Breast epithelium (tissue), 4 donors: ENCODE results near the gene LSG1. TPM values are rescaled to one million over a fixed set of nuclear protein-coding genes. Genes with fewer than 3 reads are reported as not detected.

Experiments used
- DNase-seq, 2 donors: peaks; one replicate each; pipeline ENCODE4 v3.0.0-alpha.2; 2019; ENCODE audit warnings: low spot score in 2 of 2
- H3K27ac ChIP-seq, 2 donors: fragments of 200-600 bp; sonication (generic) in 1 of 2; one replicate each; pipeline ENCODE4 v1.5.1; 2016 to 2019; ENCODE audit warnings: mild to moderate bottlenecking in 1 of 2
- H3K27me3 ChIP-seq, 2 donors: fragments of 200-600 bp; sonication (generic) in 1 of 2; one replicate each; pipeline versions ENCODE4 v1.5.1 to v1.6.0; 2017 to 2019; ENCODE audit warnings: control low read depth in 1 of 2, mild to moderate bottlenecking in 1 of 2
- H3K36me3 ChIP-seq: fragments of 200-600 bp; one replicate; pipeline ENCODE4 v1.5.1; 2019
- H3K4me1 ChIP-seq, 2 donors: fragments of 200-600 bp; sonication (generic); one replicate each; pipeline ENCODE4 v1.5.1; 2016 to 2019; ENCODE audit warnings: control low read depth in 1 of 2
- H3K4me3 ChIP-seq, 3 donors: fragments of 200-600 bp; sonication (generic); 1 replicate in 2 of 3; 2 replicates in 1 of 3; pipeline ENCODE4 v1.5.1; 2016 to 2019; ENCODE audit warnings: mild to moderate bottlenecking in 3 of 3, moderate library complexity in 2 of 3
- H3K9me3 ChIP-seq, 2 donors: fragments of 200-600 bp; sonication (generic) in 1 of 2; one replicate each; pipeline ENCODE4 v1.5.1; 2016 to 2019; ENCODE audit warnings: control low read depth in 1 of 2
- POLR2A ChIP-seq: fragments of 450-650 bp; IDR thresholded peaks from one replicate; pipeline ENCODE4 v1.6.1; 2016; ENCODE audit warnings: antibody characterized with exemption, mild to moderate bottlenecking, moderate library complexity
- POLR2AphosphoS5 ChIP-seq, 3 donors: sonication (generic); formaldehyde crosslinking; IDR thresholded peaks; one replicate each; pipeline ENCODE4 v1.6.1; 2017; ENCODE audit warnings: antibody characterized with exemption in 3 of 3
- intact Hi-C: fragments of 100-400 bp; cut with DNase I; formaldehyde crosslinking; loops from one replicate; pipeline ENCODE4 v1.15.1; 2023; ENCODE audit warnings: low total_unique reads
- total RNA-seq, 3 donors: library from RNA; depleted of rRNA; stranded (reverse); fragments of >200 nt; gene quantifications; one replicate each; pipeline ENCODE4 v1.1.0, GENCODE V29; 2016
- TF ChIP-seq, protein P1 (sequence below), 3 donors: fragments of 450-650 bp; IDR thresholded peaks; one replicate each; pipeline ENCODE4 v1.5.1; 2016 to 2017; ENCODE audit warnings: antibody characterized with exemption in 3 of 3, mild to moderate bottlenecking in 3 of 3, moderate library complexity in 3 of 3

The LSG1 gene
- total RNA-seq, 3 donors from 2014 or later, result 34.9 to 62.3 (median 57.0) TPM

DNA sequence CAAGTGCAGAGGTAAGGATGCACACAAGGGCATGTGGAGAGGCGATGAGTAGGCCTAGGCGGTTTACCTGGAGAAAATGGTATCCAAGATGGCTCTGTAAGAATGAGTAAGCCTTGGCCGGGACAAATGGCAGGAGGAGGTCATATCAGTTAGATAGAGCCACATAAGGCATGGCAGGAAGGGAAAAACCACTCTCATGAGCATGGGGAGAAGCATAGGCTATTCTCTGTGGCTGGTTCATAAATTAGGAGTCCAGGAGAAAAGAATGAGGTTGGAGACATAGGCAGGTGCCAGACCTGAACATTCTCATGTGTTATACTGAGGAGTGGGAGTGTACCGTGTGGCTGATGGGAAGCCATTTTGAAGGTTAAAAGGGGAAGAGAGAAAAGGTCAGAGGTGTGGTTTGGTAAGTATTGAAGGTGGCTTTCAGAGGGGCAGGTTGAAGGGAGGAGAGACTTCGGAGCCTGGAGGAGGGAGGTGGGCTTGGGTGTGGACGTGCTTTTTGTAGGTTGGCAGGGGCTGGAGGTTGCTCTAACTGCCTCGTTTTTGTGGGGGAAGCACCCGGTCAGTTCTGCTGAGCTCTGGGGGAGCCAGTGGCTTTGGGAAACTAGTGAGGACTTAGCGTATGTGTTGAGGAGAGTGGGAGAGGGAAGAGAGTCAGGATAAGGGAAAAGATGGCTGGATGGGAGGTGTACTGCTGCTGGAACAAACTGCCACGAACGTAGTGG lies 9.1 kb upstream of the LSG1 start:
- Histone ChIP-seq H3K27me3 (no peaks in the 10 kb centered on the region), H3K27ac (no peak overlapping the region), H3K9me3 (no peaks in the 10 kb centered on the region), H3K4me1 (peaks cover 0 to 5% of the 10 kb centered on the region in 2 donors), H3K36me3 (no peaks in the 10 kb centered on the region), H3K4me3 (no peak overlapping the region)
- TF ChIP-seq POLR2AphosphoS5 (IDR thresholded peaks at IDR 0.05) (no peak), POLR2A (no peak)
- TF ChIP-seq, protein P1, sequence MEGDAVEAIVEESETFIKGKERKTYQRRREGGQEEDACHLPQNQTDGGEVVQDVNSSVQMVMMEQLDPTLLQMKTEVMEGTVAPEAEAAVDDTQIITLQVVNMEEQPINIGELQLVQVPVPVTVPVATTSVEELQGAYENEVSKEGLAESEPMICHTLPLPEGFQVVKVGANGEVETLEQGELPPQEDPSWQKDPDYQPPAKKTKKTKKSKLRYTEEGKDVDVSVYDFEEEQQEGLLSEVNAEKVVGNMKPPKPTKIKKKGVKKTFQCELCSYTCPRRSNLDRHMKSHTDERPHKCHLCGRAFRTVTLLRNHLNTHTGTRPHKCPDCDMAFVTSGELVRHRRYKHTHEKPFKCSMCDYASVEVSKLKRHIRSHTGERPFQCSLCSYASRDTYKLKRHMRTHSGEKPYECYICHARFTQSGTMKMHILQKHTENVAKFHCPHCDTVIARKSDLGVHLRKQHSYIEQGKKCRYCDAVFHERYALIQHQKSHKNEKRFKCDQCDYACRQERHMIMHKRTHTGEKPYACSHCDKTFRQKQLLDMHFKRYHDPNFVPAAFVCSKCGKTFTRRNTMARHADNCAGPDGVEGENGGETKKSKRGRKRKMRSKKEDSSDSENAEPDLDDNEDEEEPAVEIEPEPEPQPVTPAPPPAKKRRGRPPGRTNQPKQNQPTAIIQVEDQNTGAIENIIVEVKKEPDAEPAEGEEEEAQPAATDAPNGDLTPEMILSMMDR (IDR thresholded peaks at IDR 0.05), result no peak
- no peak for DNase-seq
- intact Hi-C loops, result loop anchor here (10.0 kb wide), 2 partner anchors 424 to 844 kb away; no protein-coding TSS in a partner anchor

DNA sequence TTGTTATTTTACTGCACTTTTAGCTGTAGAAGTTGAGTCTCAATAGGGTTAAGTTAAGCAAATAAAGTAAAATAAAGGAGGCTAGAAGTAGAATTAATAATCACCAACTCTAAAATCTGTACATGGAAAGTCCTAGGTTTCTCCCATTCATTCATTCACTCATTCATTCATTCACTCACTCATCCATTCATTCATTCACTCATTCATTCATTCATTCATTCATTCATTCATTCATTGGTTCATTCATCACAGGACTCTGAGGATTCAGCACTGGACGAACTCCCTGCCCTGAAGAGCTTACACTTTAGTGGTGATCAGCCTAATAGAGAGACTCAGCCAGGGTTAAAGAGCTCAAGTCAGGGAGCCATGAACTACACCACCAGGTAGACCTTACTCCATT lies 4.5 kb upstream of the LSG1 start:
- Histone ChIP-seq H3K27ac (no peak overlapping the region), H3K4me3 (no peak overlapping the region), H3K27me3 (no peaks in the 10 kb centered on the region), H3K36me3 (no peaks in the 10 kb centered on the region), H3K4me1 (peaks cover 0 to 3% of the 10 kb centered on the region in 2 donors), H3K9me3 (no peaks in the 10 kb centered on the region)
- no peak for DNase-seq
- intact Hi-C loops, result no loop called here
- TF ChIP-seq, protein P1 (IDR thresholded peaks at IDR 0.05), result no peak
- TF ChIP-seq POLR2A (no peak), POLR2AphosphoS5 (IDR thresholded peaks at IDR 0.05) (no peak)

DNA sequence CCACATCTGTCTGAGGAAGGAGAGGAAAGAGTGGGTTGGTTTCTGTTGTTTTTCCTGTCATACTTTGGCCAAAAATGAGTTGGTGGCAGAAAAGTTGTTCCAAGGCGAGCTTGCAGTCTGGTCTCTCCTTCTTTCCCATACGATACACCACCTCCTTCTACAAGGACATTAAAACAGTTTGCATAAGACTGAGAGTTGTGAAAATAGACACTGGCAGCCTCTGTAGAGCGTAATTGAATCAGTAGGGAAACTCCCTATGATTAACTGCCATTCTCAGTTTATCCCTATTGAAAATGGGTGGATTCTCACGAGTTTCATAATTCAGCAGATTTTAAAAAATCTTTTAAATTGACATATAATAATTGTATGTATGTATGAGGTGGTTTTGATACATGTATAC lies 3.7 kb upstream of the LSG1 start:
- no peak overlapping the region for H3K27ac ChIP-seq
- H3K4me1 ChIP-seq, result peaks cover 0 to 11% of the 10 kb centered on the region in 2 donors
- no peaks in the 10 kb centered on the region for H3K9me3 ChIP-seq
- H3K36me3 ChIP-seq, result no peaks in the 10 kb centered on the region
- TF ChIP-seq, protein P1 (IDR thresholded peaks at IDR 0.05), result no peak
- TF ChIP-seq POLR2A (no peak), POLR2AphosphoS5 (IDR thresholded peaks at IDR 0.05) (no peak)
- no peak for DNase-seq
- H3K27me3 ChIP-seq, result no peaks in the 10 kb centered on the region
- no peak overlapping the region for H3K4me3 ChIP-seq
- intact Hi-C loops, result no loop called here

DNA sequence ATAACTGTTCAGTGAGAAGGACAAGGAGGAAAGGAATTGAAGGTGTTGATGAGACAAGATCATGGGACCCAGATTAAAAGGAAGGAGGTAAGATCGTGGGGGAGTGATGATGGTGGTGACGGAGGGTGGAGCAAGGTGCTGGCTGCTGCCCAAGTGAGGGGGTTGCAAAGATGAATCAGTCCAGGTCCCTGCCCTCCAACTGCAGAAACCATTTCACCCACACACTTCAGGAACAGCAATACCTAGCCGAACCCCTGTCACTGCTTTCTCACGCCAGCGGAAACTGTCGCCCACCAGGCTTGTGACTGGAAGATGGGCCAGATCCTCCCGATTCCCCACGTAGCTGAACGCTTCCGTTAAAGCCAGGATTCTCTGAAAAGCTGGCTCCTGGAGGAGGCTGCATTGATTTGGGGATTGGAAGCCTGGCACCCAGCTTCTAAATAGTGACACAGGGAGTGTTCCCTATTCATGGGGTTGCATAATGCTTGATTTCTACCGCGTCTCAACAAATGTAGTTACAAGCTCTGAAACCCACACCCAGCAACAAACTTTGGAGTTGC lies 3.2 kb upstream of the LSG1 start:
- TF ChIP-seq, protein P1 (IDR thresholded peaks at IDR 0.05), result no peak
- TF ChIP-seq POLR2A (no peak), POLR2AphosphoS5 (IDR thresholded peaks at IDR 0.05) (no peak)

GRCh38 chr3:194673761-194674160 lies 1.8 kb upstream of the LSG1 start:
- DNase-seq, result no peak
- Histone ChIP-seq H3K36me3 (no peaks in the 10 kb centered on the region), H3K27ac (no peak overlapping the region), H3K9me3 (no peaks in the 10 kb centered on the region), H3K4me3 (no peak overlapping the region), H3K4me1 (peaks cover 0 to 13% of the 10 kb centered on the region in 2 donors), H3K27me3 (no peaks in the 10 kb centered on the region)
- TF ChIP-seq, protein P1 (IDR thresholded peaks at IDR 0.05), result no peak
- TF ChIP-seq POLR2A (no peak), POLR2AphosphoS5 (IDR thresholded peaks at IDR 0.05) (no peak)
- intact Hi-C loops, result loop anchor here (5.0 kb wide), 1 partner anchor 589 kb away; no protein-coding TSS in a partner anchor

More for the DNA sequence above, 3.2 kb upstream of the LSG1 start:
- intact Hi-C loops, result no loop called here
- H3K4me1 ChIP-seq, result peaks cover 0 to 13% of the 10 kb centered on the region in 2 donors
- H3K27me3 ChIP-seq, result no peaks in the 10 kb centered on the region
- no peak for DNase-seq
- H3K36me3 ChIP-seq, result no peaks in the 10 kb centered on the region
- H3K4me3 ChIP-seq, result no peak overlapping the region
- no peaks in the 10 kb centered on the region for H3K9me3 ChIP-seq
- H3K27ac ChIP-seq, result no peak overlapping the region
